ENCODE measurements around the gene FAM222A. TPM values are rescaled to one million over a fixed set of nuclear protein-coding genes. Genes with fewer than 3 reads are reported as not detected.

FAM222A gene
- total RNA-seq, 1 donor from 2014 or later: 11.0 TPM

GRCh38 chr12:109758426-109759420 lies 45.1 kb downstream of the FAM222A start:
- DNase-seq (ENCODE audit: low spot score): no peak

GRCh38 chr12:109759595-109759994 lies 46.0 kb downstream of the FAM222A start:
- DNase-seq (ENCODE audit: low spot score): no peak

GRCh38 chr12:109760031-109760929 lies 46.7 kb downstream of the FAM222A start:
- DNase-seq (ENCODE audit: low spot score): no peak

- DNase-seq (ENCODE audit: low spot score): no peak
Observed at GRCh38 chr12:109760930-109761921, 47.6 kb downstream of the FAM222A start.

GRCh38 chr12:109762071-109762672 lies 48.5 kb downstream of the FAM222A start:
- no peak for DNase-seq (ENCODE audit: low spot score)

GRCh38 chr12:109762673-109763191 lies 49.1 kb downstream of the FAM222A start:
- DNase-seq (ENCODE audit: low spot score): no peak

- no peak for DNase-seq (ENCODE audit: low spot score)
Observed at GRCh38 chr12:109763201-109763841, 49.7 kb downstream of the FAM222A start.

- DNase-seq (ENCODE audit: low spot score): no peak
Observed at GRCh38 chr12:109764123-109764522, 50.5 kb downstream of the FAM222A start.

- DNase-seq (ENCODE audit: low spot score): no peak
Observed at GRCh38 chr12:109764776-109765445, 51.3 kb downstream of the FAM222A start.

GRCh38 chr12:109765446-109765810 lies 51.8 kb downstream of the FAM222A start:
- no peak for DNase-seq (ENCODE audit: low spot score)

- DNase-seq (ENCODE audit: low spot score): no peak
Observed at GRCh38 chr12:109766251-109766778, 52.7 kb downstream of the FAM222A start.

- no peak for DNase-seq (ENCODE audit: low spot score)
Observed at GRCh38 chr12:109767456-109767855, 53.8 kb downstream of the FAM222A start.

- DNase-seq (ENCODE audit: low spot score): no peak
Observed at GRCh38 chr12:109767991-109768900, 54.6 kb downstream of the FAM222A start.

GRCh38 chr12:109768901-109769670 lies 55.5 kb downstream of the FAM222A start:
- DNase-seq (ENCODE audit: low spot score): no peak

GRCh38 chr12:109770104-109770860 lies 56.7 kb downstream of the FAM222A start:
- DNase-seq (ENCODE audit: low spot score): no peak

- no peak for DNase-seq (ENCODE audit: low spot score)
Observed at GRCh38 chr12:109770861-109771670, 57.4 kb downstream of the FAM222A start.

All from mucosa of gallbladder (tissue), 1 donor.